GM18909 (cell line): Measurements from ENCODE around the gene ALDH3A2.

Experiments
- ATAC-seq: cut with Tn5 transposase; IDR thresholded peaks from one replicate; pipeline ENCODE4 v1.9.1; 2021; ENCODE audit warnings: mild to moderate bottlenecking; ENCODE audit not compliant: unreplicated experiment, poor library complexity

ALDH3A2 gene

GRCh38 chr17:19713462-19713861 is 64.9 kb downstream of the ALDH3A2 start:
- ATAC-seq = no peak

- ATAC-seq = no peak
These were observed 65.4 kb downstream of the ALDH3A2 start for GRCh38 chr17:19713901-19714361.

GRCh38 chr17:19714542-19715411 is 66.2 kb downstream of the ALDH3A2 start:
- no peak for ATAC-seq

- no peak for ATAC-seq
These were observed 67.8 kb downstream of the ALDH3A2 start, which contains the start of gene SLC47A2 for GRCh38 chr17:19716108-19717030. Gene SLC47A2, minus strand, starts transcription at chr17:19716584. Its CDS starts 29 bp downstream, at chr17:19716555.

- no peak for ATAC-seq
These were observed 68.4 kb downstream of the ALDH3A2 start for GRCh38 chr17:19717031-19717360.

- no peak for ATAC-seq
These were observed 68.9 kb downstream of the ALDH3A2 start for GRCh38 chr17:19717411-19717908.

GRCh38 chr17:19718041-19718612 is 69.6 kb downstream of the ALDH3A2 start:
- no peak for ATAC-seq

GRCh38 chr17:19718613-19719354 is 70.2 kb downstream of the ALDH3A2 start:
- no peak for ATAC-seq

GRCh38 chr17:19719355-19720209 is 71.0 kb downstream of the ALDH3A2 start:
- no peak for ATAC-seq

- no peak for ATAC-seq
These were observed 71.6 kb downstream of the ALDH3A2 start for GRCh38 chr17:19720210-19720475.

GRCh38 chr17:19720631-19721426 is 72.3 kb downstream of the ALDH3A2 start:
- no peak for ATAC-seq

- no peak for ATAC-seq
These were observed 75.4 kb downstream of the ALDH3A2 start for GRCh38 chr17:19723964-19724363.

GRCh38 chr17:19724501-19725420 is 76.2 kb downstream of the ALDH3A2 start:
- no peak for ATAC-seq

GRCh38 chr17:19725486-19725885 is 76.9 kb downstream of the ALDH3A2 start:
- ATAC-seq = no peak

GRCh38 chr17:19726631-19727376 is 78.3 kb downstream of the ALDH3A2 start:
- no peak for ATAC-seq
